HEK293 (cell line): ENCODE measurements around the gene ARL5A.

Experiments used
- CTCF ChIA-PET: fragments of 350-600 bp; formaldehyde crosslinking; extraction: SDS; loops from one replicate; lab custom pipeline; 2021; ENCODE audit warnings: antibody characterized with exemption; lab: Yijun Ruan, JAX
- POLR2A ChIA-PET: fragments of 300-600 bp; formaldehyde crosslinking; extraction: SDS; loops from one replicate; lab custom pipeline; 2020; ENCODE audit warnings: antibody characterized with exemption, inconsistent platforms; lab: Yijun Ruan, JAX
- H3K27ac ChIP-seq: fragments of 200-500 bp; sonication (Bioruptor generic); 2 replicates; pipeline ENCODE4 v1.5.1; 2014; ENCODE audit warnings: low read depth, low read length, control low read depth, inconsistent platforms; ENCODE audit errors: extremely low read depth
- H3K36me3 ChIP-seq, 2 experiments: fragments of 200-500 bp in 1 of 2; sonication (Bioruptor generic) in 1 of 2; 1 replicate in 1 of 2; 2 replicates in 1 of 2; pipeline ENCODE4 v1.5.1; 2014 to 2017; ENCODE audit warnings: inconsistent platforms in 2 of 2, low read length in 2 of 2; ENCODE audit not compliant: control insufficient read depth in 2 of 2, insufficient read depth in 1 of 2
- H3K4me1 ChIP-seq: fragments of 200-500 bp; sonication (Bioruptor generic); 2 replicates; pipeline ENCODE4 v1.5.1; 2014; ENCODE audit warnings: mild to moderate bottlenecking, low read length, inconsistent platforms; ENCODE audit not compliant: control insufficient read depth, insufficient read depth
- H3K4me3 ChIP-seq: 2 replicates; pipeline ENCODE4 v1.5.1; 2011; ENCODE audit warnings: low read depth, mild to moderate bottlenecking, control low read depth, low read length, moderate library complexity
- H3K9me3 ChIP-seq: fragments of 200-500 bp; sonication (Bioruptor generic); 2 replicates; pipeline ENCODE4 v1.5.1; 2014; ENCODE audit warnings: low read depth, low read length, inconsistent platforms; ENCODE audit not compliant: control insufficient read depth, insufficient read depth
- ZBTB11 ChIP-seq: fragments of 450-650 bp; formaldehyde crosslinking; conservative IDR thresholded peaks from 2 replicates; pipeline ENCODE4 v1.5.1; 2016; ENCODE audit warnings: low read depth, missing biosample characterization, missing genetic modification characterization
- ZBTB48 ChIP-seq: fragments of 450-650 bp; formaldehyde crosslinking; IDR thresholded peaks from 2 replicates; pipeline ENCODE4 v1.5.1; 2016; ENCODE audit warnings: missing biosample characterization, missing genetic modification characterization
- ZNF23 ChIP-seq: fragments of 450-650 bp; formaldehyde crosslinking; IDR thresholded peaks from 2 replicates; pipeline ENCODE4 v1.5.1; 2016; ENCODE audit warnings: missing biosample characterization, missing genetic modification characterization, borderline replicate concordance
- ZNF274 ChIP-seq, 2 experiments: fragments of 200-500 bp in 1 of 2; fragments of 450-650 bp in 1 of 2; sonication (Bioruptor generic) in 1 of 2; formaldehyde crosslinking in 1 of 2; IDR thresholded peaks; 2 replicates each; pipeline versions ENCODE4 v1.5.1 to v1.6.1; 2014 to 2016; ENCODE audit warnings: borderline replicate concordance in 1 of 2, inconsistent platforms in 1 of 2, low read length in 1 of 2, missing biosample characterization in 1 of 2, missing genetic modification characterization in 1 of 2
- ZNF280D ChIP-seq: fragments of 450-650 bp; formaldehyde crosslinking; IDR thresholded peaks from 2 replicates; pipeline ENCODE4 v1.5.1; 2016; ENCODE audit warnings: missing biosample characterization, missing genetic modification characterization
- ZNF292 ChIP-seq: fragments of 450-650 bp; formaldehyde crosslinking; IDR thresholded peaks from 2 replicates; pipeline ENCODE4 v1.5.1; 2016; ENCODE audit warnings: low read depth, missing biosample characterization, missing genetic modification characterization, borderline replicate concordance
- ZNF302 ChIP-seq: fragments of 450-650 bp; formaldehyde crosslinking; IDR thresholded peaks from 2 replicates; pipeline ENCODE4 v1.5.1; 2016; ENCODE audit warnings: missing biosample characterization, missing genetic modification characterization, low read depth
- ZNF423 ChIP-seq: fragments of 450-650 bp; formaldehyde crosslinking; IDR thresholded peaks from 2 replicates; pipeline ENCODE4 v1.5.1; 2016; ENCODE audit warnings: missing biosample characterization, missing genetic modification characterization
- ZNF433 ChIP-seq: fragments of 450-650 bp; formaldehyde crosslinking; IDR thresholded peaks from 2 replicates; pipeline ENCODE4 v1.5.1; 2016; ENCODE audit warnings: missing biosample characterization, missing genetic modification characterization, low read depth
- ZNF514 ChIP-seq: fragments of 450-650 bp; formaldehyde crosslinking; IDR thresholded peaks from 2 replicates; pipeline ENCODE4 v1.5.1; 2016; ENCODE audit warnings: missing biosample characterization, missing genetic modification characterization
- TF ChIP-seq, protein P1 (sequence below): fragments of 450-650 bp; formaldehyde crosslinking; IDR thresholded peaks from 2 replicates; pipeline ENCODE4 v1.5.1; 2016; ENCODE audit warnings: missing biosample characterization, missing genetic modification characterization
- TF ChIP-seq, protein P2 (sequence below): fragments of 450-650 bp; formaldehyde crosslinking; IDR thresholded peaks from 2 replicates; pipeline ENCODE4 v1.5.1; 2016; ENCODE audit warnings: missing biosample characterization, missing genetic modification characterization
- TF ChIP-seq, protein P3 (sequence below): fragments of 450-650 bp; formaldehyde crosslinking; IDR thresholded peaks from 2 replicates; pipeline ENCODE4 v1.5.1; 2016; ENCODE audit warnings: missing biosample characterization, missing genetic modification characterization

The ARL5A gene

DNA sequence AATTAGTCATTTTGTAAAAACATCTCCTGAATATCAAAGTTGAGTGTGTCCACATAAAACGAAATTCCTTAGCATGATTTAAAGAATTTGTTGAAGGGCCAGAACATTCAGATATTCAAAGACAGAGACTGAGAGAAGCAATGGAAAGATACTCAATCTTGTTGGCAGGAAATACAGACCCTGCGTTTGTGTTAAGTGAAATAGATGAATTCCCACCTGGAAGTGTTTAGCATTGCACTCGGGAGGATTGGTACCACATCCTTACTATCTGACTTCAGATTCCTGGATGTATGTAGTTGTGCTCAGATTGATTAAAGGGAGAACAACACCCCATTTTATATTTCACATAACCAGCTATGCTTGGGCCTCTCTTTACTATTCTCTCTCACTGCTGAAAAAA is 9.7 kb upstream of the ARL5A start:
- peaks cover 0 to 29% of the 10 kb centered on the region in 2 experiments; a peak in 1 of 3 replicates for H3K36me3 ChIP-seq
- H3K9me3 ChIP-seq, result no peaks in the 10 kb centered on the region
- POLR2A ChIA-PET, result no interaction called here
- H3K4me3 ChIP-seq, result no peak overlapping the region
- H3K27ac ChIP-seq, result no peak overlapping the region
- H3K4me1 ChIP-seq, result no peaks in the 10 kb centered on the region
- TF ChIP-seq ZNF302 (no peak), ZBTB11 (tag by site-specific recombination) (no peak), ZNF292 (tag by site-specific recombination) (no peak)
- TF ChIP-seq, protein P1, sequence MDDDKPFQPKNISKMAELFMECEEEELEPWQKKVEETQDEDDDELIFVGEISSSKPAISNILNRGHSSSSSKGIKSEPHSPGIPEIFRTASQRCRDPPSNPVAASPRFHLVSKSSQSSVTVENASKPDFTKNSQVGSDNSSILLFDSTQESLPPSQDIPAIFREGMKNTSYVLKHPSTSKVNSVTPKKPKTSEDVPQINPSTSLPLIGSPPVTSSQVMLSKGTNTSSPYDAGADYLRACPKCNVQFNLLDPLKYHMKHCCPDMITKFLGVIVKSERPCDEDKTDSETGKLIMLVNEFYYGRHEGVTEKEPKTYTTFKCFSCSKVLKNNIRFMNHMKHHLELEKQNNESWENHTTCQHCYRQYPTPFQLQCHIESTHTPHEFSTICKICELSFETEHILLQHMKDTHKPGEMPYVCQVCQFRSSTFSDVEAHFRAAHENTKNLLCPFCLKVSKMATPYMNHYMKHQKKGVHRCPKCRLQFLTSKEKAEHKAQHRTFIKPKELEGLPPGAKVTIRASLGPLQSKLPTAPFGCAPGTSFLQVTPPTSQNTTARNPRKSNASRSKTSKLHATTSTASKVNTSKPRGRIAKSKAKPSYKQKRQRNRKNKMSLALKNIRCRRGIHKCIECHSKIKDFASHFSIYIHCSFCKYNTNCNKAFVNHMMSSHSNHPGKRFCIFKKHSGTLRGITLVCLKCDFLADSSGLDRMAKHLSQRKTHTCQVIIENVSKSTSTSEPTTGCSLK (tag by site-specific recombination), result no peak
- CTCF ChIA-PET, result interaction anchor here (0.7 to 1.0 kb wide), 2 partner anchors 161 to 186 kb away, joined by 3 to 10 read pairs; no protein-coding TSS in a partner anchor

DNA sequence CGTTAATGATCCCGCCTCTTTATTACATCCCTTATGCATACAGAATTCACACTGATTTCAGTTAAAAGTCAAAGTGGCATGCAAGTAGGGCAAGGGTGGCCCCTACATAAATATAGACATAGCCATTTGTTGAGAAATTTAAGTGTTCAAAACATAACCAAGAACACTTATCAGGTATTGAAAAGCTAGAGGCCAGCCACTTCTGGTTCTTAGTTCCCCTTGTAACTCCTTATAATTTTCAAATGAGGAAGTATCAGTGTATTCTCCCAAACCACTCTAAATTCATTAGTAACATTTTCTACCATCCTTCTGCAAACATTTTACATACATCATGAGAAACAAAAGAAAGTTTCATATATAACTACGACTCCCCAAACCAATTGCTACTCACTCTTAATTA is 5.8 kb upstream of the ARL5A start:
- Histone ChIP-seq H3K36me3 (peaks cover 0 to 6% of the 10 kb centered on the region in 2 experiments; a peak in 1 of 3 replicates), H3K4me3 (no peak overlapping the region), H3K9me3 (no peaks in the 10 kb centered on the region), H3K4me1 (no peaks in the 10 kb centered on the region), H3K27ac (no peak overlapping the region)
- ChIA-PET POLR2A (no interaction called here), CTCF (interaction anchor here (1.7 kb wide), 1 partner anchor 192 kb away, joined by 3 read pairs; no protein-coding TSS in a partner anchor)
- TF ChIP-seq, protein P2, sequence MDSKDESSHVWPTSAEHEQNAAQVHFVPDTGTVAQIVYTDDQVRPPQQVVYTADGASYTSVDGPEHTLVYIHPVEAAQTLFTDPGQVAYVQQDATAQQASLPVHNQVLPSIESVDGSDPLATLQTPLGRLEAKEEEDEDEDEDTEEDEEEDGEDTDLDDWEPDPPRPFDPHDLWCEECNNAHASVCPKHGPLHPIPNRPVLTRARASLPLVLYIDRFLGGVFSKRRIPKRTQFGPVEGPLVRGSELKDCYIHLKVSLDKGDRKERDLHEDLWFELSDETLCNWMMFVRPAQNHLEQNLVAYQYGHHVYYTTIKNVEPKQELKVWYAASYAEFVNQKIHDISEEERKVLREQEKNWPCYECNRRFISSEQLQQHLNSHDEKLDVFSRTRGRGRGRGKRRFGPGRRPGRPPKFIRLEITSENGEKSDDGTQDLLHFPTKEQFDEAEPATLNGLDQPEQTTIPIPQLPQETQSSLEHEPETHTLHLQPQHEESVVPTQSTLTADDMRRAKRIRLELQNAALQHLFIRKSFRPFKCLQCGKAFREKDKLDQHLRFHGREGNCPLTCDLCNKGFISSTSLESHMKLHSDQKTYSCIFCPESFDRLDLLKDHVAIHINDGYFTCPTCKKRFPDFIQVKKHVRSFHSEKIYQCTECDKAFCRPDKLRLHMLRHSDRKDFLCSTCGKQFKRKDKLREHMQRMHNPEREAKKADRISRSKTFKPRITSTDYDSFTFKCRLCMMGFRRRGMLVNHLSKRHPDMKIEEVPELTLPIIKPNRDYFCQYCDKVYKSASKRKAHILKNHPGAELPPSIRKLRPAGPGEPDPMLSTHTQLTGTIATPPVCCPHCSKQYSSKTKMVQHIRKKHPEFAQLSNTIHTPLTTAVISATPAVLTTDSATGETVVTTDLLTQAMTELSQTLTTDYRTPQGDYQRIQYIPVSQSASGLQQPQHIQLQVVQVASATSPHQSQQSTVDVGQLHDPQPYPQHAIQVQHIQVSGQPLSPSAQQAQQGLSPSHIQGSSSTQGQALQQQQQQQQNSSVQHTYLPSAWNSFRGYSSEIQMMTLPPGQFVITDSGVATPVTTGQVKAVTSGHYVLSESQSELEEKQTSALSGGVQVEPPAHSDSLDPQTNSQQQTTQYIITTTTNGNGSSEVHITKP (tag by site-specific recombination), result no peak
- no peak for TF ChIP-seq ZNF433 (tag by site-specific recombination)
- no peak for TF ChIP-seq ZNF23 (tag by site-specific recombination)

- ChIA-PET CTCF (interaction anchor here (0.6 to 2.1 kb wide), 2 partner anchors 195 to 756 kb away, joined by 4 to 6 read pairs; no protein-coding TSS in a partner anchor), POLR2A (no interaction called here)
- Histone ChIP-seq H3K4me3 (no peak overlapping the region), H3K9me3 (no peaks in the 10 kb centered on the region), H3K36me3 (no peaks in the 10 kb centered on the region), H3K27ac (no peak overlapping the region), H3K4me1 (no peaks in the 10 kb centered on the region)
- TF ChIP-seq ZNF514 (tag by site-specific recombination) (no peak), ZNF274 (IDR thresholded peaks at IDR 0.05; ENCODE audit: low read length) (no peak), ZNF274 (tag by site-specific recombination; IDR thresholded peaks at IDR 0.05; ENCODE audit: borderline replicate concordance) (no peak), ZBTB48 (tag by site-specific recombination) (no peak), ZNF280D (tag by site-specific recombination) (no peak), ZNF423 (tag by site-specific recombination) (no peak), ZNF292 (tag by site-specific recombination) (no peak)
- TF ChIP-seq, protein P3, sequence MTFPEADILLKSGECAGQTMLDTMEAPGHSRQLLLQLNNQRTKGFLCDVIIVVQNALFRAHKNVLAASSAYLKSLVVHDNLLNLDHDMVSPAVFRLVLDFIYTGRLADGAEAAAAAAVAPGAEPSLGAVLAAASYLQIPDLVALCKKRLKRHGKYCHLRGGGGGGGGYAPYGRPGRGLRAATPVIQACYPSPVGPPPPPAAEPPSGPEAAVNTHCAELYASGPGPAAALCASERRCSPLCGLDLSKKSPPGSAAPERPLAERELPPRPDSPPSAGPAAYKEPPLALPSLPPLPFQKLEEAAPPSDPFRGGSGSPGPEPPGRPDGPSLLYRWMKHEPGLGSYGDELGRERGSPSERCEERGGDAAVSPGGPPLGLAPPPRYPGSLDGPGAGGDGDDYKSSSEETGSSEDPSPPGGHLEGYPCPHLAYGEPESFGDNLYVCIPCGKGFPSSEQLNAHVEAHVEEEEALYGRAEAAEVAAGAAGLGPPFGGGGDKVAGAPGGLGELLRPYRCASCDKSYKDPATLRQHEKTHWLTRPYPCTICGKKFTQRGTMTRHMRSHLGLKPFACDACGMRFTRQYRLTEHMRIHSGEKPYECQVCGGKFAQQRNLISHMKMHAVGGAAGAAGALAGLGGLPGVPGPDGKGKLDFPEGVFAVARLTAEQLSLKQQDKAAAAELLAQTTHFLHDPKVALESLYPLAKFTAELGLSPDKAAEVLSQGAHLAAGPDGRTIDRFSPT (tag by site-specific recombination), result no peak
Measured at GRCh38 chr2:151830961-151831360, 2.7 kb upstream of the ARL5A start.
